ENCODE data around the gene SLCO4A1. TPM values are rescaled to one million over a fixed set of nuclear protein-coding genes. Genes with fewer than 3 reads are reported as not detected.

Gene SLCO4A1
- total and polyA plus RNA-seq, 2 donors (not counting 3 experiments of a cell fraction or from before 2014, with no cell fraction given) = 1.4 to 4.1 TPM

GRCh38 chr20:62639765-62640164, 2.5 kb upstream of the SLCO4A1 start:
- Histone ChIP-seq H3K36me3 (ENCODE audit: control insufficient read depth in 2 of 2, extremely low read depth in 1 of 2, insufficient read depth in 2 of 2, low read length in 2 of 2) (no peaks in the 10 kb centered on the region), H3K27me3 (ENCODE audit: control insufficient read depth in 2 of 2, insufficient read depth in 2 of 2, low read length in 2 of 2) (peaks cover 0 to 5% of the 10 kb centered on the region in 2 experiments), H3K79me2 (ENCODE audit: control insufficient read depth, insufficient read depth, low read length) (no peaks in the 10 kb centered on the region), H3K27ac (ENCODE audit: insufficient read depth, low read depth, low read length) (no peak overlapping the region), H3K9me1 (replicated peaks; ENCODE audit: control insufficient read depth, extremely low read depth, insufficient read depth, low read length) (no peaks in the 10 kb centered on the region), H3K9me3 (replicated peaks; ENCODE audit: control insufficient read depth, insufficient read depth, low read length) (no peaks in the 10 kb centered on the region), H3K4me3 (replicated peaks in 1 of 3; ENCODE audit: insufficient read depth in 1 of 3, low read depth in 1 of 3, low read length in 3 of 3) (no peak overlapping the region), H3K4me2 (ENCODE audit: insufficient read depth, low read length) (no peak overlapping the region), H3K9ac (replicated peaks; ENCODE audit: extremely low read depth, insufficient read depth, low read length) (no peak overlapping the region), H2AFZ (ENCODE audit: low read depth, low read length) (no peak overlapping the region), H3K4me1 (ENCODE audit: control insufficient read depth, extremely low read depth, insufficient read depth, low read length) (peaks cover 4% of the 10 kb centered on the region), H4K20me1 (replicated peaks; ENCODE audit: control insufficient read depth, extremely low read depth, insufficient read depth, low read length) (no peaks in the 10 kb centered on the region)
- TF ChIP-seq POLR2AphosphoS5 (IDR thresholded peaks at IDR 0.05; ENCODE audit: insufficient read depth, low read depth, low read length) (no peak), POLR2A (IDR thresholded peaks at IDR 0.05; ENCODE audit: low read depth, low read length) (no peak), FOS (IDR thresholded peaks at IDR 0.05; ENCODE audit: borderline replicate concordance, insufficient read depth, low read length) (no peak), GATA2 (IDR thresholded peaks at IDR 0.05; ENCODE audit: insufficient read depth, insufficient read length, low read depth, low read length) (no peak), MYC (IDR thresholded peaks at IDR 0.05; ENCODE audit: low read depth, low read length) (no peak), EZH2 (IDR thresholded peaks at IDR 0.05; ENCODE audit: borderline replicate concordance, low read depth, low read length, severe bottlenecking) (no peak), JUN (IDR thresholded peaks at IDR 0.05; ENCODE audit: borderline replicate concordance, insufficient read depth, insufficient read length, low read depth) (no peak)
- TF ChIP-seq, protein P1, sequence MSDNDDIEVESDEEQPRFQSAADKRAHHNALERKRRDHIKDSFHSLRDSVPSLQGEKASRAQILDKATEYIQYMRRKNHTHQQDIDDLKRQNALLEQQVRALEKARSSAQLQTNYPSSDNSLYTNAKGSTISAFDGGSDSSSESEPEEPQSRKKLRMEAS (IDR thresholded peaks at IDR 0.05; ENCODE audit: insufficient read depth, insufficient read length) = no peak
- TF ChIP-seq, protein P2, sequence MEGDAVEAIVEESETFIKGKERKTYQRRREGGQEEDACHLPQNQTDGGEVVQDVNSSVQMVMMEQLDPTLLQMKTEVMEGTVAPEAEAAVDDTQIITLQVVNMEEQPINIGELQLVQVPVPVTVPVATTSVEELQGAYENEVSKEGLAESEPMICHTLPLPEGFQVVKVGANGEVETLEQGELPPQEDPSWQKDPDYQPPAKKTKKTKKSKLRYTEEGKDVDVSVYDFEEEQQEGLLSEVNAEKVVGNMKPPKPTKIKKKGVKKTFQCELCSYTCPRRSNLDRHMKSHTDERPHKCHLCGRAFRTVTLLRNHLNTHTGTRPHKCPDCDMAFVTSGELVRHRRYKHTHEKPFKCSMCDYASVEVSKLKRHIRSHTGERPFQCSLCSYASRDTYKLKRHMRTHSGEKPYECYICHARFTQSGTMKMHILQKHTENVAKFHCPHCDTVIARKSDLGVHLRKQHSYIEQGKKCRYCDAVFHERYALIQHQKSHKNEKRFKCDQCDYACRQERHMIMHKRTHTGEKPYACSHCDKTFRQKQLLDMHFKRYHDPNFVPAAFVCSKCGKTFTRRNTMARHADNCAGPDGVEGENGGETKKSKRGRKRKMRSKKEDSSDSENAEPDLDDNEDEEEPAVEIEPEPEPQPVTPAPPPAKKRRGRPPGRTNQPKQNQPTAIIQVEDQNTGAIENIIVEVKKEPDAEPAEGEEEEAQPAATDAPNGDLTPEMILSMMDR (IDR thresholded peaks at IDR 0.05; ENCODE audit: extremely low read depth in 1 of 2, insufficient read depth in 1 of 2, low read depth in 1 of 2, low read length in 2 of 2) = no peak
- FAIRE-seq (no peak), DNase-seq (ENCODE audit: low read depth, low spot score) (no peak)
- BruUV-seq (replicated peaks) = no TSS peak
- dilution Hi-C loops (cut with MboI; ENCODE audit: extremely low pct_ligation_motif_present, low sequenced_read_pairs) (no loop called here), intact Hi-C loops (cut with micrococcal nuclease) (no loop called here)
- ChIA-PET POLR2A (no interaction called here), CTCF (interaction anchor here (1.0 to 1.5 kb wide), 3 partner anchors 10 to 140 kb away, joined by 3 to 4 read pairs (median 4); no protein-coding TSS in a partner anchor)
